ENCODE data around the gene KRTAP1-3.

GRCh38 chr17:41057547-41057946 lies 22.9 kb upstream of the KRTAP1-3 start:
- TF ChIP-seq POLR2A (IDR thresholded peaks at IDR 0.05; ENCODE audit: low read depth): no peak
- TF ChIP-seq POLR2AphosphoS5 (IDR thresholded peaks at IDR 0.05): no peak

Data from esophagus muscularis mucosa (tissue), 2 donors.